DOHH2 (cell line): Measurements from ENCODE around the gene KBTBD4.

Experiments used
- H3F3A ChIP-seq: fragments of 200-600 bp; sonication (generic), shearing (Covaris generic); 2 replicates; pipeline ENCODE4 v1.6.0; 2016; ENCODE audit warnings: antibody characterized with exemption, mild to moderate bottlenecking; ENCODE audit not compliant: control insufficient read depth, insufficient read depth
- H3K27ac ChIP-seq: fragments of 200-600 bp; sonication (generic); 2 replicates; pipeline ENCODE4 v1.5.1; 2014; ENCODE audit warnings: low read depth, mild to moderate bottlenecking, low read length, moderate library complexity
- H3K27me3 ChIP-seq: fragments of 200-600 bp; sonication (generic); 2 replicates; pipeline ENCODE4 v1.6.1; 2014; ENCODE audit warnings: mild to moderate bottlenecking, low read length, mixed read lengths; ENCODE audit not compliant: control insufficient read depth
- H3K36me3 ChIP-seq: fragments of 200-600 bp; sonication (generic); 2 replicates; pipeline ENCODE4 v1.6.1; 2014; ENCODE audit warnings: mild to moderate bottlenecking, low read length, moderate library complexity, mixed read lengths; ENCODE audit not compliant: control insufficient read depth
- H3K4me1 ChIP-seq: fragments of 200-600 bp; sonication (generic); 2 replicates; pipeline ENCODE4 v1.6.1; 2014; ENCODE audit warnings: mild to moderate bottlenecking, low read length, mixed read lengths; ENCODE audit not compliant: control insufficient read depth
- H3K4me2 ChIP-seq: fragments of 200-600 bp; sonication (generic); 2 replicates; pipeline ENCODE4 v1.6.0; 2014; ENCODE audit warnings: mild to moderate bottlenecking, low read length, moderate library complexity
- H3K4me3 ChIP-seq: fragments of 200-600 bp; sonication (generic); 2 replicates; pipeline ENCODE4 v1.5.1; 2014; ENCODE audit warnings: mild to moderate bottlenecking, low read length, mixed read lengths
- H3K79me2 ChIP-seq: fragments of 200-600 bp; sonication (generic); 2 replicates; pipeline ENCODE4 v1.6.1; 2014; ENCODE audit warnings: mild to moderate bottlenecking, low read length, mixed read lengths; ENCODE audit not compliant: control insufficient read depth
- H3K9me2 ChIP-seq: fragments of 200-600 bp; sonication (generic); replicated peaks from 2 replicates; pipeline ENCODE4 v1.6.1; 2014; ENCODE audit warnings: mild to moderate bottlenecking, low read length, mixed read lengths; ENCODE audit not compliant: control insufficient read depth
- H3K9me3 ChIP-seq: fragments of 200-600 bp; sonication (generic); 2 replicates; pipeline ENCODE4 v1.6.1; 2014; ENCODE audit warnings: antibody characterized with exemption, low read length, mixed read lengths; ENCODE audit not compliant: control insufficient read depth, insufficient read depth
- H4K20me1 ChIP-seq: fragments of 200-600 bp; sonication (generic); 2 replicates; pipeline ENCODE4 v1.6.0; 2014; ENCODE audit warnings: low read depth, mild to moderate bottlenecking, antibody characterized with exemption, low read length, moderate library complexity; ENCODE audit not compliant: control insufficient read depth, insufficient read depth
- EZH2phosphoT487 ChIP-seq: fragments of 200-600 bp; sonication (generic); IDR thresholded peaks from 2 replicates; pipeline ENCODE4 v1.6.1; 2017; ENCODE audit warnings: borderline replicate concordance, mild to moderate bottlenecking, antibody characterized with exemption, low read length, moderate library complexity, mixed read lengths
- TF ChIP-seq, protein P1 (sequence below): fragments of 200-600 bp; sonication (generic); IDR thresholded peaks from one replicate; pipeline ENCODE4 v1.5.1; 2014; ENCODE audit warnings: antibody characterized with exemption, mild to moderate bottlenecking, low read depth, low read length; ENCODE audit not compliant: poor library complexity, severe bottlenecking

The KBTBD4 gene

DNA sequence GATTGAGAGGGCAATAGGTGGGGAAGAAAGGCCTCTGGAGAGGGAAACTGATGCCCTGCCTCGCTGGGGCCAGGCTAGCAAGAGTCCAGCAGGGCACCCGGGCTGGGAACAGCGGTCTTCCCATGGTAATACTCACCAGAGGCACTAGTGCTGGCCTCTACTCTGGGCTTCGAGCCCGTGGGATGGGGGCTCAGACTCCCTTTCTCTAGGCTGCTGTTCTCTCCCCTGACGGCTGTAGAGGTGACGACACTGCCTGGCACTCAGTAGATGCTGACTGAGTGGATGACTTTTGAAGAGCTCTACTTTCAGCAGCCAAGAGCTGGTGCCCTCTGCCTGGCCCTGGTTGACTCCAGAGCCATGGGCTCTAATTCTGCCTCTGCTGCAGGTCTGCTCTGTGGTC, 16.3 kb upstream of the KBTBD4 start:
- Histone ChIP-seq H3K9me3 (no peaks in the 10 kb centered on the region), H4K20me1 (no peaks in the 10 kb centered on the region), H3K4me3 (no peak overlapping the region), H3K27me3 (peaks cover 25% of the 10 kb centered on the region), H3K4me1 (peaks cover 7% of the 10 kb centered on the region; the same call in 1 of the 2 replicates), H3K4me2 (no peak overlapping the region), H3F3A (no peaks in the 10 kb centered on the region), H3K9me2 (no peaks in the 10 kb centered on the region), H3K36me3 (no peaks in the 10 kb centered on the region), H3K79me2 (no peaks in the 10 kb centered on the region), H3K27ac (no peak overlapping the region)
- TF ChIP-seq, protein P1, sequence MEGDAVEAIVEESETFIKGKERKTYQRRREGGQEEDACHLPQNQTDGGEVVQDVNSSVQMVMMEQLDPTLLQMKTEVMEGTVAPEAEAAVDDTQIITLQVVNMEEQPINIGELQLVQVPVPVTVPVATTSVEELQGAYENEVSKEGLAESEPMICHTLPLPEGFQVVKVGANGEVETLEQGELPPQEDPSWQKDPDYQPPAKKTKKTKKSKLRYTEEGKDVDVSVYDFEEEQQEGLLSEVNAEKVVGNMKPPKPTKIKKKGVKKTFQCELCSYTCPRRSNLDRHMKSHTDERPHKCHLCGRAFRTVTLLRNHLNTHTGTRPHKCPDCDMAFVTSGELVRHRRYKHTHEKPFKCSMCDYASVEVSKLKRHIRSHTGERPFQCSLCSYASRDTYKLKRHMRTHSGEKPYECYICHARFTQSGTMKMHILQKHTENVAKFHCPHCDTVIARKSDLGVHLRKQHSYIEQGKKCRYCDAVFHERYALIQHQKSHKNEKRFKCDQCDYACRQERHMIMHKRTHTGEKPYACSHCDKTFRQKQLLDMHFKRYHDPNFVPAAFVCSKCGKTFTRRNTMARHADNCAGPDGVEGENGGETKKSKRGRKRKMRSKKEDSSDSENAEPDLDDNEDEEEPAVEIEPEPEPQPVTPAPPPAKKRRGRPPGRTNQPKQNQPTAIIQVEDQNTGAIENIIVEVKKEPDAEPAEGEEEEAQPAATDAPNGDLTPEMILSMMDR: no peak
- no peak for TF ChIP-seq EZH2phosphoT487

- Histone ChIP-seq H3K27me3 (peaks cover 25% of the 10 kb centered on the region), H3K79me2 (no peaks in the 10 kb centered on the region), H3K27ac (no peak within 1 kb of the TSS), H3F3A (no peaks in the 10 kb centered on the region), H3K9me2 (no peaks in the 10 kb centered on the region), H3K4me1 (peaks cover 7% of the 10 kb centered on the region; the same call in 1 of the 2 replicates), H3K4me3 (no peak within 1 kb of the TSS), H3K9me3 (no peaks in the 10 kb centered on the region), H3K36me3 (no peaks in the 10 kb centered on the region), H3K4me2 (no peak within 1 kb of the TSS), H4K20me1 (no peaks in the 10 kb centered on the region)
- TF ChIP-seq EZH2phosphoT487: no peak
- TF ChIP-seq, protein P1: no peak
These were observed 15.4 kb upstream of the KBTBD4 start, which contains the start of gene C1QTNF4 for GRCh38 chr11:47593934-47594855. Gene C1QTNF4 (minus strand): TSS chr11:47594411. CDS start chr11:47590810, 3,601 bp downstream.

GRCh38 chr11:47593492-47593933, 14.7 kb upstream of the KBTBD4 start:
- no peaks in the 10 kb centered on the region for H3K79me2 ChIP-seq
- peaks cover 7% of the 10 kb centered on the region; the same call in 1 of the 2 replicates for H3K4me1 ChIP-seq
- no peaks in the 10 kb centered on the region for H3K9me3 ChIP-seq
- no peaks in the 10 kb centered on the region for H3F3A ChIP-seq
- H4K20me1 ChIP-seq: no peaks in the 10 kb centered on the region
- peaks cover 25% of the 10 kb centered on the region for H3K27me3 ChIP-seq
- no peak overlapping the region for H3K4me2 ChIP-seq
- H3K27ac ChIP-seq: no peak overlapping the region
- H3K36me3 ChIP-seq: no peaks in the 10 kb centered on the region
- TF ChIP-seq, protein P1: no peak
- no peak for TF ChIP-seq EZH2phosphoT487
- no peaks in the 10 kb centered on the region for H3K9me2 ChIP-seq
- no peak overlapping the region for H3K4me3 ChIP-seq
